ENCODE data around the gene CYB5RL. TPM values are rescaled to one million over a fixed set of nuclear protein-coding genes. Genes with fewer than 3 reads are reported as not detected.

Gene CYB5RL
- total RNA-seq, 1 experiment from 2014 or later = 13.1 TPM

DNA sequence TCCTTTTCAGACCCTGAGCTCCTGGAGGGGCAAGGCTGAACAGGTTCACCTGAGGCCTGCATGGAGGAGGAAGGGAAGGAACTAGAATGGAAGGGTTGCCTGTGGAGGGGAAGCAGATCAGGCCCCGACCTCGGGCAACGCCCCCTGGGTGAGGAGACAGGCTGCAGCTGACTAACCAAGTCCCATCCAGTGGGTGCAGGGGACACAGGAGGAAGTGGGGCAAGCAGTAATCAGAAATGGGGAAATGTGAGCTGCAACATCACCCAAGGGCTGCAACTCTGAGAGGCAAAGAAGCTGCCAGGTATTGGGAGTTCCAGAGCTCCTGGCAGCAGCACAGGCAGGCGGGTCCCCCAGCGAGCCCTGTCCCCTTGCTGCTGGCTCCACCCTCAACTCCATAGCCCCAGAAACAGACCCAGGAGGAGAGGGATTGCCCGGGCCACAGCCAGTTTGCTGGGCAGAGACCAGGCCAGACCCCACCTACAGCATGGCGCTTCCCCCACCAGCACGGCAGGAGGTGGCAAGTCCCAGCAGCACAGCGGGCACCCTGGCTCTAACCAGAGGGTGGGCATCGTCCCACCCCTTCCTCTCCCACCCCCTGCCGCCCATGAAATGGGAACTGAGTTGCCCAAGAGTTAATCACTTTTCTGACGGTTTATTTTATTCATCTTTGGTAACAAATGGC lies 38.7 kb upstream of the CYB5RL start:
- Mint-ChIP-seq H3K9me3 (peaks cover 4% of the 10 kb centered on the region; the same call in 1 of the 2 replicates), H3K4me1 (no peaks in the 10 kb centered on the region), H3K36me3 (peaks cover 37% of the 10 kb centered on the region), H3K27me3 (ENCODE audit: low read depth) (no peaks in the 10 kb centered on the region), H3K27ac (no peak overlapping the region; the same call in 1 of the 2 replicates), H3K4me3 (no peak overlapping the region)
- TF ChIP-seq GTF2I (CRISPR knock-in tag; conservative IDR thresholded peaks at IDR 0.05) (no peak), OVOL2 (CRISPR knock-in tag; IDR thresholded peaks at IDR 0.05; ENCODE audit: borderline replicate concordance) (no peak), FOXP1 (CRISPR knock-in tag; IDR thresholded peaks at IDR 0.05; ENCODE audit: borderline replicate concordance) (no peak), ZBTB43 (CRISPR knock-in tag; IDR thresholded peaks at IDR 0.05) (no peak), GABPB1 (CRISPR knock-in tag; IDR thresholded peaks at IDR 0.05) (no peak), NR3C1 (CRISPR knock-in tag; conservative IDR thresholded peaks at IDR 0.05; ENCODE audit: low read depth) (no peak), ELF4 (CRISPR knock-in tag; IDR thresholded peaks at IDR 0.05; ENCODE audit: low read depth) (no peak), ZSCAN18 (CRISPR knock-in tag; IDR thresholded peaks at IDR 0.05) (no peak), ATF2 (CRISPR knock-in tag; IDR thresholded peaks at IDR 0.05; ENCODE audit: borderline replicate concordance, low read depth) (no peak)
- TF ChIP-seq, protein P1, sequence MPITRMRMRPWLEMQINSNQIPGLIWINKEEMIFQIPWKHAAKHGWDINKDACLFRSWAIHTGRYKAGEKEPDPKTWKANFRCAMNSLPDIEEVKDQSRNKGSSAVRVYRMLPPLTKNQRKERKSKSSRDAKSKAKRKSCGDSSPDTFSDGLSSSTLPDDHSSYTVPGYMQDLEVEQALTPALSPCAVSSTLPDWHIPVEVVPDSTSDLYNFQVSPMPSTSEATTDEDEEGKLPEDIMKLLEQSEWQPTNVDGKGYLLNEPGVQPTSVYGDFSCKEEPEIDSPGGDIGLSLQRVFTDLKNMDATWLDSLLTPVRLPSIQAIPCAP (CRISPR knock-in tag; IDR thresholded peaks at IDR 0.05) = no peak
- TF ChIP-seq, protein P2, sequence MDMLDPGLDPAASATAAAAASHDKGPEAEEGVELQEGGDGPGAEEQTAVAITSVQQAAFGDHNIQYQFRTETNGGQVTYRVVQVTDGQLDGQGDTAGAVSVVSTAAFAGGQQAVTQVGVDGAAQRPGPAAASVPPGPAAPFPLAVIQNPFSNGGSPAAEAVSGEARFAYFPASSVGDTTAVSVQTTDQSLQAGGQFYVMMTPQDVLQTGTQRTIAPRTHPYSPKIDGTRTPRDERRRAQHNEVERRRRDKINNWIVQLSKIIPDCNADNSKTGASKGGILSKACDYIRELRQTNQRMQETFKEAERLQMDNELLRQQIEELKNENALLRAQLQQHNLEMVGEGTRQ (CRISPR knock-in tag; IDR thresholded peaks at IDR 0.05) = no peak
- TF ChIP-seq, protein P3, sequence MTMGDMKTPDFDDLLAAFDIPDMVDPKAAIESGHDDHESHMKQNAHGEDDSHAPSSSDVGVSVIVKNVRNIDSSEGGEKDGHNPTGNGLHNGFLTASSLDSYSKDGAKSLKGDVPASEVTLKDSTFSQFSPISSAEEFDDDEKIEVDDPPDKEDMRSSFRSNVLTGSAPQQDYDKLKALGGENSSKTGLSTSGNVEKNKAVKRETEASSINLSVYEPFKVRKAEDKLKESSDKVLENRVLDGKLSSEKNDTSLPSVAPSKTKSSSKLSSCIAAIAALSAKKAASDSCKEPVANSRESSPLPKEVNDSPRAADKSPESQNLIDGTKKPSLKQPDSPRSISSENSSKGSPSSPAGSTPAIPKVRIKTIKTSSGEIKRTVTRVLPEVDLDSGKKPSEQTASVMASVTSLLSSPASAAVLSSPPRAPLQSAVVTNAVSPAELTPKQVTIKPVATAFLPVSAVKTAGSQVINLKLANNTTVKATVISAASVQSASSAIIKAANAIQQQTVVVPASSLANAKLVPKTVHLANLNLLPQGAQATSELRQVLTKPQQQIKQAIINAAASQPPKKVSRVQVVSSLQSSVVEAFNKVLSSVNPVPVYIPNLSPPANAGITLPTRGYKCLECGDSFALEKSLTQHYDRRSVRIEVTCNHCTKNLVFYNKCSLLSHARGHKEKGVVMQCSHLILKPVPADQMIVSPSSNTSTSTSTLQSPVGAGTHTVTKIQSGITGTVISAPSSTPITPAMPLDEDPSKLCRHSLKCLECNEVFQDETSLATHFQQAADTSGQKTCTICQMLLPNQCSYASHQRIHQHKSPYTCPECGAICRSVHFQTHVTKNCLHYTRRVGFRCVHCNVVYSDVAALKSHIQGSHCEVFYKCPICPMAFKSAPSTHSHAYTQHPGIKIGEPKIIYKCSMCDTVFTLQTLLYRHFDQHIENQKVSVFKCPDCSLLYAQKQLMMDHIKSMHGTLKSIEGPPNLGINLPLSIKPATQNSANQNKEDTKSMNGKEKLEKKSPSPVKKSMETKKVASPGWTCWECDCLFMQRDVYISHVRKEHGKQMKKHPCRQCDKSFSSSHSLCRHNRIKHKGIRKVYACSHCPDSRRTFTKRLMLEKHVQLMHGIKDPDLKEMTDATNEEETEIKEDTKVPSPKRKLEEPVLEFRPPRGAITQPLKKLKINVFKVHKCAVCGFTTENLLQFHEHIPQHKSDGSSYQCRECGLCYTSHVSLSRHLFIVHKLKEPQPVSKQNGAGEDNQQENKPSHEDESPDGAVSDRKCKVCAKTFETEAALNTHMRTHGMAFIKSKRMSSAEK (CRISPR knock-in tag; IDR thresholded peaks at IDR 0.05; ENCODE audit: borderline replicate concordance) = no peak
- TF ChIP-seq, protein P4, sequence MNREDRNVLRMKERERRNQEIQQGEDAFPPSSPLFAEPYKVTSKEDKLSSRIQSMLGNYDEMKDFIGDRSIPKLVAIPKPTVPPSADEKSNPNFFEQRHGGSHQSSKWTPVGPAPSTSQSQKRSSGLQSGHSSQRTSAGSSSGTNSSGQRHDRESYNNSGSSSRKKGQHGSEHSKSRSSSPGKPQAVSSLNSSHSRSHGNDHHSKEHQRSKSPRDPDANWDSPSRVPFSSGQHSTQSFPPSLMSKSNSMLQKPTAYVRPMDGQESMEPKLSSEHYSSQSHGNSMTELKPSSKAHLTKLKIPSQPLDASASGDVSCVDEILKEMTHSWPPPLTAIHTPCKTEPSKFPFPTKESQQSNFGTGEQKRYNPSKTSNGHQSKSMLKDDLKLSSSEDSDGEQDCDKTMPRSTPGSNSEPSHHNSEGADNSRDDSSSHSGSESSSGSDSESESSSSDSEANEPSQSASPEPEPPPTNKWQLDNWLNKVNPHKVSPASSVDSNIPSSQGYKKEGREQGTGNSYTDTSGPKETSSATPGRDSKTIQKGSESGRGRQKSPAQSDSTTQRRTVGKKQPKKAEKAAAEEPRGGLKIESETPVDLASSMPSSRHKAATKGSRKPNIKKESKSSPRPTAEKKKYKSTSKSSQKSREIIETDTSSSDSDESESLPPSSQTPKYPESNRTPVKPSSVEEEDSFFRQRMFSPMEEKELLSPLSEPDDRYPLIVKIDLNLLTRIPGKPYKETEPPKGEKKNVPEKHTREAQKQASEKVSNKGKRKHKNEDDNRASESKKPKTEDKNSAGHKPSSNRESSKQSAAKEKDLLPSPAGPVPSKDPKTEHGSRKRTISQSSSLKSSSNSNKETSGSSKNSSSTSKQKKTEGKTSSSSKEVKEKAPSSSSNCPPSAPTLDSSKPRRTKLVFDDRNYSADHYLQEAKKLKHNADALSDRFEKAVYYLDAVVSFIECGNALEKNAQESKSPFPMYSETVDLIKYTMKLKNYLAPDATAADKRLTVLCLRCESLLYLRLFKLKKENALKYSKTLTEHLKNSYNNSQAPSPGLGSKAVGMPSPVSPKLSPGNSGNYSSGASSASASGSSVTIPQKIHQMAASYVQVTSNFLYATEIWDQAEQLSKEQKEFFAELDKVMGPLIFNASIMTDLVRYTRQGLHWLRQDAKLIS (CRISPR knock-in tag; IDR thresholded peaks at IDR 0.05; ENCODE audit: borderline replicate concordance) = no peak
- TF ChIP-seq, protein P5, sequence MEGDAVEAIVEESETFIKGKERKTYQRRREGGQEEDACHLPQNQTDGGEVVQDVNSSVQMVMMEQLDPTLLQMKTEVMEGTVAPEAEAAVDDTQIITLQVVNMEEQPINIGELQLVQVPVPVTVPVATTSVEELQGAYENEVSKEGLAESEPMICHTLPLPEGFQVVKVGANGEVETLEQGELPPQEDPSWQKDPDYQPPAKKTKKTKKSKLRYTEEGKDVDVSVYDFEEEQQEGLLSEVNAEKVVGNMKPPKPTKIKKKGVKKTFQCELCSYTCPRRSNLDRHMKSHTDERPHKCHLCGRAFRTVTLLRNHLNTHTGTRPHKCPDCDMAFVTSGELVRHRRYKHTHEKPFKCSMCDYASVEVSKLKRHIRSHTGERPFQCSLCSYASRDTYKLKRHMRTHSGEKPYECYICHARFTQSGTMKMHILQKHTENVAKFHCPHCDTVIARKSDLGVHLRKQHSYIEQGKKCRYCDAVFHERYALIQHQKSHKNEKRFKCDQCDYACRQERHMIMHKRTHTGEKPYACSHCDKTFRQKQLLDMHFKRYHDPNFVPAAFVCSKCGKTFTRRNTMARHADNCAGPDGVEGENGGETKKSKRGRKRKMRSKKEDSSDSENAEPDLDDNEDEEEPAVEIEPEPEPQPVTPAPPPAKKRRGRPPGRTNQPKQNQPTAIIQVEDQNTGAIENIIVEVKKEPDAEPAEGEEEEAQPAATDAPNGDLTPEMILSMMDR (IDR thresholded peaks at IDR 0.05) = no peak
- TF ChIP-seq, protein P6, sequence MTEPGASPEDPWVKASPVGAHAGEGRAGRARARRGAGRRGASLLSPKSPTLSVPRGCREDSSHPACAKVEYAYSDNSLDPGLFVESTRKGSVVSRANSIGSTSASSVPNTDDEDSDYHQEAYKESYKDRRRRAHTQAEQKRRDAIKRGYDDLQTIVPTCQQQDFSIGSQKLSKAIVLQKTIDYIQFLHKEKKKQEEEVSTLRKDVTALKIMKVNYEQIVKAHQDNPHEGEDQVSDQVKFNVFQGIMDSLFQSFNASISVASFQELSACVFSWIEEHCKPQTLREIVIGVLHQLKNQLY (CRISPR knock-in tag; IDR thresholded peaks at IDR 0.05) = no peak
- POLR2A ChIA-PET = no interaction called here
- no peak for ATAC-seq
- no peak for DNase-seq (ENCODE audit: low spot score)
- CTCF ChIA-PET = interaction anchor here (0.6 kb wide), 1 partner anchor 557 kb away, joined by 5 read pairs; no protein-coding TSS in a partner anchor

Measured in WTC11 (cell line).